ENCODE measurements around the gene UBE2N.
A peak's percentile ranks its signal among the peaks of the same experiment; 100 is the strongest.

UBE2N gene

GRCh38 chr12:93376436-93377251 is 65.1 kb downstream of the UBE2N start:
- peak overlapping the region; percentile 49 for H3K4me3 ChIP-seq (ENCODE audit: low read depth, low read length)

GRCh38 chr12:93375906-93376305 is 65.8 kb downstream of the UBE2N start:
- in situ Hi-C loops (cut with HindIII; ENCODE audit: low sequenced_read_pairs): no loop called here
- no peak for TF ChIP-seq CTCF (IDR thresholded peaks at IDR 0.05; ENCODE audit: low read depth, low read length)
- no peak for DNase-seq (ENCODE audit: low read depth, low spot score)
- H3K4me3 ChIP-seq (ENCODE audit: low read depth, low read length): no peak overlapping the region

More at GRCh38 chr12:93376436-93377251, 65.1 kb downstream of the UBE2N start:
- peak; percentile 18 for DNase-seq (ENCODE audit: low read depth, low spot score)
- in situ Hi-C loops (cut with HindIII; ENCODE audit: low sequenced_read_pairs): no loop called here
- no peak for TF ChIP-seq CTCF (IDR thresholded peaks at IDR 0.05; ENCODE audit: low read depth, low read length)

GRCh38 chr12:93373961-93374656 is 67.6 kb downstream of the UBE2N start:
- H3K4me3 ChIP-seq (ENCODE audit: low read depth, low read length): no peak overlapping the region
- in situ Hi-C loops (cut with HindIII; ENCODE audit: low sequenced_read_pairs): no loop called here
- TF ChIP-seq CTCF (IDR thresholded peaks at IDR 0.05; ENCODE audit: low read depth, low read length): no peak
- no peak for DNase-seq (ENCODE audit: low read depth, low spot score)

- in situ Hi-C loops (cut with HindIII; ENCODE audit: low sequenced_read_pairs): no loop called here
- no peak for DNase-seq (ENCODE audit: low read depth, low spot score)
- no peak overlapping the region for H3K4me3 ChIP-seq (ENCODE audit: low read depth, low read length)
- TF ChIP-seq CTCF (IDR thresholded peaks at IDR 0.05; ENCODE audit: low read depth, low read length): no peak
Observed at GRCh38 chr12:93370947-93371346, 70.8 kb downstream of the UBE2N start.

GRCh38 chr12:93369505-93369904 is 72.2 kb downstream of the UBE2N start:
- no peak for TF ChIP-seq CTCF (IDR thresholded peaks at IDR 0.05; ENCODE audit: low read depth, low read length)
- in situ Hi-C loops (cut with HindIII; ENCODE audit: low sequenced_read_pairs): no loop called here
- H3K4me3 ChIP-seq (ENCODE audit: low read depth, low read length): no peak overlapping the region
- DNase-seq (ENCODE audit: low read depth, low spot score): no peak

GRCh38 chr12:93368766-93369165 is 73.0 kb downstream of the UBE2N start:
- in situ Hi-C loops (cut with HindIII; ENCODE audit: low sequenced_read_pairs): no loop called here
- no peak overlapping the region for H3K4me3 ChIP-seq (ENCODE audit: low read depth, low read length)
- DNase-seq (ENCODE audit: low read depth, low spot score): no peak
- TF ChIP-seq CTCF (IDR thresholded peaks at IDR 0.05; ENCODE audit: low read depth, low read length): no peak
